Astrocyte of the spinal cord (primary cell): ENCODE data around the gene LRRTM4.

Experiments
- DNase-seq: peaks from one replicate; pipeline ENCODE4 v3.0.0; 2011; ENCODE audit warnings: low read depth, low spot score
- H3K4me3 ChIP-seq: 2 replicates; pipeline ENCODE4 v1.5.1; 2011; ENCODE audit warnings: low read depth, mild to moderate bottlenecking, low read length, moderate library complexity
- in situ Hi-C: cut with HindIII; loops from 2 replicates; pipeline ENCODE4 v1.10.0; 2017; ENCODE audit warnings: low sequenced_read_pairs
- TF ChIP-seq, protein P1 (sequence below): IDR thresholded peaks from 2 replicates; pipeline ENCODE4 v1.5.1; 2012; ENCODE audit warnings: low read depth, mild to moderate bottlenecking, low read length, inconsistent platforms

LRRTM4 gene

DNA sequence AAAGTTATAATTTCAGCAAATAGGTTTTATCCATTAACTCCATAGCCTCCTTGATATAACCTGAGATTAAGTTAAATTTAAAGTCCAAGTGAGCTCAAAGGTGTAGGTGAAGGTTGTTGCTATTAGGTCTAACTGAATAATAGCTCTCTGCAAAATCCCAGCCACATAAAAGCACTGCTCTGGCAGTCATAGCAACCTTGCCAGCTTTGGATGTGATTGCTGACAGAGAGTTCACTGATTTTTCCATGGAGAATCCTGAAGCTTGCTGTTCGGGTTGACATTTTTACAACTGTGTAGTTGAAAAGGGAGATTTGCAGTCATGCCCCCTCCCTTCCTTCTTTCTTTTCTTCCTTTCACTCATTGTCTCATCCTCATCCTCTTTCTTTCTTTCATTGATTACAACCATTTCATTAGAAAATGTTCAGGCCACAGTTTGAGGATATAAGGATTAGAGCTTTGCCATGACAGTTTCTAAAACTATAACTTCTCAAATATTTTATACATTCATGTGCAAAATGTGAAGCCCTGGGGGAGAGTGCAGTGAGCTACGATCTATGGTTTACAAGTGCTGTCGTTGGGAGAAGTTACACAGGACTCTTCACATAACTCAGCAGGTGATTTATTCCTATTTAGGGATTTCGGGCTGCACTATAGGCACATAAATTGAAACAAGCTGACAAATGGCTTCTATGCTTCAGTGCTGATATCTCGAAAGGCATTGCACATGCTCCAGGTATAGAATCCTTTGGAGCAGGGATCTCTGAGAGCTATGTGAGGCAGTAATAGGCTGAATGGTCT lies 193.8 kb downstream of the LRRTM4 start:
- no peak overlapping the region for H3K4me3 ChIP-seq
- TF ChIP-seq, protein P1, sequence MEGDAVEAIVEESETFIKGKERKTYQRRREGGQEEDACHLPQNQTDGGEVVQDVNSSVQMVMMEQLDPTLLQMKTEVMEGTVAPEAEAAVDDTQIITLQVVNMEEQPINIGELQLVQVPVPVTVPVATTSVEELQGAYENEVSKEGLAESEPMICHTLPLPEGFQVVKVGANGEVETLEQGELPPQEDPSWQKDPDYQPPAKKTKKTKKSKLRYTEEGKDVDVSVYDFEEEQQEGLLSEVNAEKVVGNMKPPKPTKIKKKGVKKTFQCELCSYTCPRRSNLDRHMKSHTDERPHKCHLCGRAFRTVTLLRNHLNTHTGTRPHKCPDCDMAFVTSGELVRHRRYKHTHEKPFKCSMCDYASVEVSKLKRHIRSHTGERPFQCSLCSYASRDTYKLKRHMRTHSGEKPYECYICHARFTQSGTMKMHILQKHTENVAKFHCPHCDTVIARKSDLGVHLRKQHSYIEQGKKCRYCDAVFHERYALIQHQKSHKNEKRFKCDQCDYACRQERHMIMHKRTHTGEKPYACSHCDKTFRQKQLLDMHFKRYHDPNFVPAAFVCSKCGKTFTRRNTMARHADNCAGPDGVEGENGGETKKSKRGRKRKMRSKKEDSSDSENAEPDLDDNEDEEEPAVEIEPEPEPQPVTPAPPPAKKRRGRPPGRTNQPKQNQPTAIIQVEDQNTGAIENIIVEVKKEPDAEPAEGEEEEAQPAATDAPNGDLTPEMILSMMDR, result no peak
- in situ Hi-C loops, result no loop called here
- no peak for DNase-seq

DNA sequence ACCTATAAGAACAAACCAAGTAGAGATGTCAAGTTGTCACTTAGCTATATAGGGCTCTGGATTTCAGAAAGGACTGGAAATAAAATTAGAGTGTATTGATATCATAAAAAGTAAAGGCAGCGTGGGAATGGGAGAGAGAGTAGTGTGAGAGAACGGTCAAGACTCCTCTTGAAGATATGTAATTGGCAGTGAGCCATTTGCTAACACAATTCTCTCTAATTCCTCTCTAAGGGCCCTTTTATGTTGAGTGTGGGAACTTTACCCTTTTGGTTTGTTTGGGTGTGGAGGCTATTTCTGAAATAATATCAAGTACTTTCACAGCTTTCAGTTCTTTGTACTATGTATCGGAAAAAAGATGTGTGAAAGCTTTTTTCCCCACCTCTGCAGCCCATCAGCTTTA lies 196.8 kb downstream of the LRRTM4 start:
- in situ Hi-C loops, result no loop called here
- TF ChIP-seq, protein P1, result no peak

DNA sequence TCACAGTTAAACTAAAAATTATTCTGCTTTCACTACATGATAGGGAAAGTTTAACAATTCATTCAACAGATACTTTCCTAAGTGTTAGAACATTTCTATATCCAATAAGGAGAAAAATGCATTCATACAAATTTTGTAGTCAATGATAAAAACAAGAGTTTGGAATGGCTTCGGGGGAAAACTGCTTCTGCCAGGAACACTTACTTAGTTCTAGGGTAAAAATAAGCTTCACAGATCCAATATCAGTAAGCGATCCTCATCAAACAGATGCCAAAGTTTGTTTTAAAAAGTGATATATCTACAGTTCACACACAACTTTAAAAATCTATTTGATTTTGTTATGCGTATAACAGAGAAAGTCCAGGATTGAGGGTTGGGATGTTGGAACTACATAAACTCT lies 199.7 kb downstream of the LRRTM4 start:
- in situ Hi-C loops, result no loop called here
- DNase-seq, result no peak
- no peak overlapping the region for H3K4me3 ChIP-seq
- TF ChIP-seq, protein P1, result no peak

More for the DNA sequence above, 196.8 kb downstream of the LRRTM4 start:
- H3K4me3 ChIP-seq, result no peak overlapping the region
- DNase-seq, result no peak

DNA sequence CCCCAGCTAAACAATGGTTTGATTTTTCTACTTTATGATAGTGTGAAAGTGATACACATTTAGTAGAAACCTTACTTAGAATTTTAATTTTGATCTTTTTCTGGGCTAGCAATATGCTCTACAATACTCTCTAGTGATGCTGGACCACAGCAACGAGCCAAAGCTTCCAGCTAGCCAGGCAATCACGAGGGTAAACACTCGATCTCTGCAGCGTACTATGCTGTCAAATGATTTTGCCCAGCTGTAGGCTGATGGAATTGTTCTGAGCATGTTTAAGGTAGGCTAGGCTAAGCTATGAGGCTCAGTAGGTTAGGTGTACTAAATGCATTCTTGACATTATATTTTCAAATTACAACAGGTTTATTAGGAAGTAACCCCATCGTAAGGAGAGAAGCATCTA lies 207.5 kb downstream of the LRRTM4 start:
- in situ Hi-C loops, result no loop called here
- DNase-seq, result no peak
- no peak overlapping the region for H3K4me3 ChIP-seq
- TF ChIP-seq, protein P1, result no peak

DNA sequence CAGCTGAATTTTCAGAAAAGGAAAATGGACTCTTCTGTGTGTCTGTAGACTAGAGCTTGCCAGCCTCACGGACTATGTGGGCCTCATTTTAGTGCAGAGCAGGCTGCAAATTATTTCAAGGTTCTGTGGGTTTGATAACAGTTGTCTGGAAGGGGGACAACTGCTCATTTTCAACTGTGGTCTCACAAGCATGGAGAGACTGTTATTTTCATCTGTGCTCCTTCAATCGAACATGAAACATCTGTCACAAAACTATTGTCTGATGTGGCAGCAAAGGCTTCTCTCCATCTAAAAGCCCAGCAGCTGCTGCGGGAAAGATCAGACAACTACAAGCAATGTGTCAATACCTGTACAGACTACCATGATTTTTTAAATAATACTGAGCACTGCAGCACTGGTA lies 211.8 kb downstream of the LRRTM4 start:
- DNase-seq, result no peak
- TF ChIP-seq, protein P1, result no peak
- in situ Hi-C loops, result no loop called here
- no peak overlapping the region for H3K4me3 ChIP-seq

DNA sequence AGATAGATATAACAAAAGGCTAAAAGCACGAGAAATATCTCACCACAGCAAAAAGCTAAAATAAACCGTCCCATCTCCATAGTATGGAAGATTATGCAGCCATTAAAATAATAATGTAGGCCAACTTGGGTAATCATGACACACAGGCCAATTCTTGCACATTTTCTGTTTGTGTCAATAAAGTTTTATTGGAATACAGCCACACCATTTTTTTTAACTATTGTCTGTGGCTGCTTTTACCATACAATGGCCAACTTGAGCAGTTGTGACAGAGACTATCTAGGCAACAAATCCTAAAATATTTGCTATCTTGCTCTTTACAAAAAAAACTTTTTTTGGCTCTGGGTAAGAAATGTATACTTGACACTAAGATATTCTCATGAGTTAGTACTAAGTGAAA lies 212.5 kb downstream of the LRRTM4 start:
- in situ Hi-C loops, result no loop called here
- TF ChIP-seq, protein P1, result no peak
- H3K4me3 ChIP-seq, result no peak overlapping the region
- no peak for DNase-seq
